Measurements from ENCODE around the gene MECR. TPM values are rescaled to one million over a fixed set of nuclear protein-coding genes. Genes with fewer than 3 reads are reported as not detected.
A peak's percentile ranks its signal among the peaks of the same experiment; 100 is the strongest.
"Not testable (repeated sequence)": the region's sequence is repeated elsewhere in the genome, so short reads cannot be mapped to it uniquely, and the experiment has no call there.

MECR gene
- total RNA-seq, 6 donors from 2014 or later, result 16.7 to 30.1 (median 18.5) TPM

DNA sequence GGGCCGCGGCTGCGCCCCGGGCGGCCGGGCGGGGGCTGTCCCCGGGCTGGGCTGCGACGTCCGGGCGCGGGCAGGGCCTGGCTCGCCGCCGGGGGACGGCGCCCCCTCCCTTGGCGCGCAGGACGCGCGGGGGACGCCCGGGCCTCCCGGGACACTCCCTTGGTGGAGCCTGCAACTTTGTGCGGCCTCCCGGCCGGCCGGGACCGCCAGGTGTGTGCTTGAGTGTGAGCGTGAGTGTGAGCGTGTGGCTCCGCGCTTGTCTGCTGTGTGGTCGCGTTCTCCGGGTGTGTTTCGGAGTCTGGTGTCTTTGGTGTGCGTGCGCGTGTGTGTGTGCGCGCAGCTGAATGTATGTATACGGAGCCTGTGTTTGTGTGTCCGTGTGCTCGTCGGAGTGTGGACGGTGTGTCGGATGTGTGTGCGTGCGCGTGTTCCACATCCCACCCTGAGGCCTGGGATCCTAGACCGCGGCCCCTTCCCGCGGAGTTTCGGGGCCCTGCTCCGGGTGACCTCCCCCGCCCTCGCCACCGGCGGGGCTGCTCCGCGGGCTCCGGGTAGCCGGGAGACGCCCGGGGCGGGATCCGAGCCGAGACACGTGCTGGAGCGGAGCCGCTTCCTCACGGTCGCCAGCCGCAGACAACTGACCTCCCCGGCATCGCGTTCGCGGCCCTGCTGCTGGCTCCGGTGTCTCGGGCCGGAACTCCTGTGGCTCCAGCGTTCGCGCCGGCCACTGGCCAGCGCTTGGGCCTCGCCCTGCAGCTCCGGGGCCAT is 7.3 kb upstream of the MECR start:
- TF ChIP-seq POLR2A (IDR thresholded peaks at IDR 0.05) (peak in 1 of 4 donors; percentile 22), EP300 (IDR thresholded peaks at IDR 0.05) (no peak)
- peak in 1 of 2 donors; percentile 54 for ATAC-seq (ENCODE audit: low FRiP score in 2 of 2)
- H3K9me3 ChIP-seq, result no peaks in the 10 kb centered on the region
- H3K36me3 ChIP-seq, result no peaks in the 10 kb centered on the region
- 2 to 3% methylated on average over 12 to 50 of the region's 93 CpGs for WGBS, 2 donors
- peak overlapping the region; percentile 74 to 86 (median 80) for H3K27ac ChIP-seq
- peaks cover 14 to 41% (median 31%) of the 10 kb centered on the region in 4 donors for H3K4me1 ChIP-seq
- peak; percentile 64 to 91 for DNase-seq
- H3K4me3 ChIP-seq, result peak overlapping the region in 3 of 4 donors; percentile 63 to 76 (median 73)
- peaks cover 0 to 21% (median 2%) of the 10 kb centered on the region in 4 donors for H3K27me3 ChIP-seq

- Histone ChIP-seq H3K9me3 (no peaks in the 10 kb centered on the region), H3K36me3 (no peaks in the 10 kb centered on the region), H3K27ac (peak overlapping the region; percentile 75 to 86 (median 82)), H3K4me1 (peaks cover 14 to 41% (median 31%) of the 10 kb centered on the region in 4 donors), H3K27me3 (peaks cover 0 to 21% (median 2%) of the 10 kb centered on the region in 4 donors), H3K4me3 (peak overlapping the region; percentile 39 to 76 (median 68))
- whole genome bisulfite sequencing, 2 donors, result 0 to 1% methylated on average over 17 to 26 of the region's 79 CpGs
- peak; percentile 45 to 93 for DNase-seq
- TF ChIP-seq, protein P1, sequence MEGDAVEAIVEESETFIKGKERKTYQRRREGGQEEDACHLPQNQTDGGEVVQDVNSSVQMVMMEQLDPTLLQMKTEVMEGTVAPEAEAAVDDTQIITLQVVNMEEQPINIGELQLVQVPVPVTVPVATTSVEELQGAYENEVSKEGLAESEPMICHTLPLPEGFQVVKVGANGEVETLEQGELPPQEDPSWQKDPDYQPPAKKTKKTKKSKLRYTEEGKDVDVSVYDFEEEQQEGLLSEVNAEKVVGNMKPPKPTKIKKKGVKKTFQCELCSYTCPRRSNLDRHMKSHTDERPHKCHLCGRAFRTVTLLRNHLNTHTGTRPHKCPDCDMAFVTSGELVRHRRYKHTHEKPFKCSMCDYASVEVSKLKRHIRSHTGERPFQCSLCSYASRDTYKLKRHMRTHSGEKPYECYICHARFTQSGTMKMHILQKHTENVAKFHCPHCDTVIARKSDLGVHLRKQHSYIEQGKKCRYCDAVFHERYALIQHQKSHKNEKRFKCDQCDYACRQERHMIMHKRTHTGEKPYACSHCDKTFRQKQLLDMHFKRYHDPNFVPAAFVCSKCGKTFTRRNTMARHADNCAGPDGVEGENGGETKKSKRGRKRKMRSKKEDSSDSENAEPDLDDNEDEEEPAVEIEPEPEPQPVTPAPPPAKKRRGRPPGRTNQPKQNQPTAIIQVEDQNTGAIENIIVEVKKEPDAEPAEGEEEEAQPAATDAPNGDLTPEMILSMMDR (IDR thresholded peaks at IDR 0.05), result peak in 1 of 6 experiments; percentile 15
- TF ChIP-seq POLR2A (IDR thresholded peaks at IDR 0.05) (peak in 2 of 4 donors; percentile 41 to 43), EP300 (IDR thresholded peaks at IDR 0.05) (no peak)
- peak; percentile 20 to 38 for ATAC-seq (ENCODE audit: low FRiP score in 2 of 2)
Observed at GRCh38 chr1:29237129-29237821, 6.5 kb upstream of the MECR start.

- Histone ChIP-seq H3K36me3 (no peaks in the 10 kb centered on the region), H3K4me3 (peak overlapping the region; percentile 39 to 76 (median 68)), H3K9me3 (no peaks in the 10 kb centered on the region), H3K27me3 (peaks cover 0 to 21% (median 2%) of the 10 kb centered on the region in 4 donors), H3K4me1 (peaks cover 14 to 41% (median 31%) of the 10 kb centered on the region in 4 donors), H3K27ac (peak overlapping the region; percentile 75 to 86 (median 82))
- DNase-seq (no peak), ATAC-seq (ENCODE audit: low FRiP score in 2 of 2) (no peak)
- TF ChIP-seq POLR2A (IDR thresholded peaks at IDR 0.05) (no peak), EP300 (IDR thresholded peaks at IDR 0.05) (no peak), POLR2AphosphoS5 (IDR thresholded peaks at IDR 0.05) (no peak)
- TF ChIP-seq, protein P1 (IDR thresholded peaks at IDR 0.05), result no peak
- 0 to 2% methylated on average over 4 to 25 of the region's 30 CpGs for WGBS, 2 donors
Observed at GRCh38 chr1:29236712-29237128, 6.0 kb upstream of the MECR start.

DNA sequence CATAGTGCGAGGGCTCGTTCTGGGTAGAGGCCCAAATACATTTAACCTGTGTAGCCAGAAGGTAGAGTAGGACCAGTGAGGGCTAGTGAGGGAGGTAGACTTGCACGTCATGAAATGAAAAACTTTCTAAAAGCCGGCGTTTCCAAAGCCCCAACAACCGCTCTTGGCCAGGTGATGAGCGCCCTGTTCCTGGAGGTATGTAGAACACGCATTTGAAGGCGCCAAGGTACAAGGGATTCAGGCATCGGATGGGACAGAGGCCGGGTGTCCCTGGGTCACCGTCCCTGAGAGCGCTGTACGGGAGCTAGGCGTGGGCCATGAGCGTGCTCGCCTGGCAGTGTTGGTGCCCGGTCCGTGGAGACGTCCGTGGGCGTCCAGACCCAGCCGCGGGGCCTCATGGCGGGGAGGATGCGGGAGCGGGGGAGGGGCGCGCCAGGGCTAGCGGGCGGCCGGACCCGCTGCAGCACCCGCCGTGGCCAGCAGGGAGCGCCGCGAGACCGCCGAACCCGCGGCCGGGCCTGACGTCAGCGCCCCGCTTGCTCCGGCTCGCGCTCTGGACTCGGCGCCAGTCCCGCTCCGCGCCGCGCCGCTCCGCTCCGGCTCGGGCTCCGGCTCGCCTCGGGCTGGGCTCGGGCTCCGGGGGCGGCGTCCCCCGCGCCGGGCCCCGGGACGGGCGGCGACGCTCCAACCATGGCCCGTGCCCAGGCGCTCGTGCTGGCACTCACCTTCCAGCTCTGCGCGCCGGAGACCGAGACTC is 5.4 kb upstream of the MECR start, which contains the start of gene PTPRU:
TSS of gene PTPRU (plus strand) at position 568 of the 757 bp plus-strand sequence. CDS start at position 691, 123 bp downstream.
- H3K9me3 ChIP-seq, result no peaks in the 10 kb centered on the region
- no peaks in the 10 kb centered on the region for H3K36me3 ChIP-seq
- H3K4me1 ChIP-seq, result peaks cover 14 to 43% (median 33%) of the 10 kb centered on the region in 4 donors
- DNase-seq (peak; percentile 85 to 98), ATAC-seq (ENCODE audit: low FRiP score in 2 of 2) (peak; percentile 83 to 94)
- peak within 1 kb of the TSS; percentile 39 to 76 (median 68) for H3K4me3 ChIP-seq
- H3K27ac ChIP-seq, result peak within 1 kb of the TSS; percentile 75 to 86 (median 82)
- WGBS, 2 donors, result 9 to 36% methylated on average over 9 to 47 of the region's 82 CpGs
- TF ChIP-seq EP300 (IDR thresholded peaks at IDR 0.05) (no peak), POLR2AphosphoS5 (IDR thresholded peaks at IDR 0.05) (no peak), POLR2A (IDR thresholded peaks at IDR 0.05) (peak in 2 of 4 donors; percentile 33 to 53)
- TF ChIP-seq, protein P1 (IDR thresholded peaks at IDR 0.05), result peak; percentile 94 to 100 (median 100)
- H3K27me3 ChIP-seq, result peaks cover 0 to 21% (median 2%) of the 10 kb centered on the region in 4 donors

GRCh38 chr1:29234881-29235280 is 4.1 kb upstream of the MECR start:
- 86 to 89% methylated on average over 9 of the region's 9 CpGs for whole genome bisulfite sequencing, 2 donors
- H3K4me3 ChIP-seq; ATAC-seq (ENCODE audit: low FRiP score in 2 of 2); H3K36me3 ChIP-seq; H3K27ac ChIP-seq; H3K9me3 ChIP-seq: not testable (repeated sequence)
- peak in 1 of 2 donors; percentile 47 for DNase-seq
- Histone ChIP-seq H3K27me3 (peaks cover 0 to 21% (median 2%) of the 10 kb centered on the region in 4 donors), H3K4me1 (peaks cover 17 to 50% (median 40%) of the 10 kb centered on the region in 4 donors)

Data from upper lobe of left lung (tissue), 6 donors.